HepG2 (cell line): Measurements from ENCODE around the gene GGA1. TPM values are rescaled to one million over a fixed set of nuclear protein-coding genes. Genes with fewer than 3 reads are reported as not detected.

ENCODE experiments used
- BRF2 ChIP-seq: sonication (generic); formaldehyde crosslinking; IDR thresholded peaks from 2 replicates; pipeline ENCODE4 v1.8.1; 2022; ENCODE audit warnings: mild to moderate bottlenecking, missing genetic modification reagents
- CHD2 ChIP-seq: IDR thresholded peaks from 2 replicates; pipeline ENCODE4 v1.6.1; 2011; ENCODE audit warnings: low read depth, low read length, improper control_type of control experiment
- GTF2F1 ChIP-seq: fragments of 150-350 bp; IDR thresholded peaks from 2 replicates; pipeline ENCODE4 v1.6.1; 2014; ENCODE audit warnings: low read length
- HDAC1 ChIP-seq: sonication (generic); formaldehyde crosslinking; IDR thresholded peaks from 2 replicates; pipeline ENCODE4 v1.5.1; 2020; ENCODE audit warnings: mild to moderate bottlenecking, missing genetic modification reagents
- HNRNPK ChIP-seq: fragments of 200-400 bp; formaldehyde crosslinking; IDR thresholded peaks from 2 replicates; pipeline ENCODE4 v1.6.1; 2018; ENCODE audit warnings: low read length, low read depth, moderate library complexity, mild to moderate bottlenecking; ENCODE audit not compliant: poor library complexity, severe bottlenecking
- JUND ChIP-seq: sonication (generic); formaldehyde crosslinking; IDR thresholded peaks from 2 replicates; pipeline ENCODE4 v1.8.0; 2022; ENCODE audit warnings: mild to moderate bottlenecking, missing genetic modification reagents
- MED8 ChIP-seq: sonication (generic); formaldehyde crosslinking; IDR thresholded peaks from 2 replicates; pipeline ENCODE4 v1.8.1; 2023; ENCODE audit warnings: mild to moderate bottlenecking, missing genetic modification reagents; ENCODE audit not compliant: insufficient replicate concordance
- MIXL1 ChIP-seq: IDR thresholded peaks from 2 replicates; pipeline ENCODE4 v1.6.1; 2016
- NFYB ChIP-seq: sonication (generic); formaldehyde crosslinking; IDR thresholded peaks from 2 replicates; pipeline ENCODE4 v1.4.0; 2020; ENCODE audit warnings: missing genetic modification reagents
- RBFOX2 ChIP-seq: fragments of 200-400 bp; formaldehyde crosslinking; IDR thresholded peaks from 2 replicates; pipeline ENCODE4 v1.6.1; 2017; ENCODE audit warnings: low read depth, mild to moderate bottlenecking, low read length
- RFXANK ChIP-seq: IDR thresholded peaks from 2 replicates; pipeline ENCODE4 v1.6.1; 2016
- RFXAP ChIP-seq: sonication (generic); formaldehyde crosslinking; IDR thresholded peaks from 2 replicates; pipeline ENCODE4 v1.4.0; 2020; ENCODE audit warnings: missing genetic modification reagents, borderline replicate concordance
- RNF2 ChIP-seq: fragments of 450-650 bp; conservative IDR thresholded peaks from 2 replicates; pipeline ENCODE4 v1.6.1; 2016; ENCODE audit warnings: low read depth
- ZBTB20 ChIP-seq: sonication (generic); formaldehyde crosslinking; IDR thresholded peaks from 2 replicates; pipeline ENCODE4 v1.8.1; 2023; ENCODE audit warnings: missing genetic modification reagents, low read depth, mild to moderate bottlenecking, borderline replicate concordance
- ZC3H13 ChIP-seq: sonication (generic); formaldehyde crosslinking; IDR thresholded peaks from 2 replicates; pipeline ENCODE4 v1.8.1; 2023; ENCODE audit warnings: mild to moderate bottlenecking, missing genetic modification reagents, moderate library complexity
- ZFX ChIP-seq: sonication (generic); formaldehyde crosslinking; IDR thresholded peaks from 2 replicates; pipeline ENCODE4 v1.4.0; 2020; ENCODE audit warnings: mild to moderate bottlenecking, low read depth, missing genetic modification reagents, moderate library complexity
- ZNF101 ChIP-seq: sonication (generic); formaldehyde crosslinking; IDR thresholded peaks from 2 replicates; pipeline ENCODE4 v1.4.0; 2020; ENCODE audit warnings: mild to moderate bottlenecking, low read depth, missing genetic modification reagents, borderline replicate concordance
- ZNF432 ChIP-seq: sonication (generic); formaldehyde crosslinking; IDR thresholded peaks from 2 replicates; pipeline ENCODE4 v1.5.0; 2020; ENCODE audit warnings: missing genetic modification reagents, mild to moderate bottlenecking, borderline replicate concordance
- ZNF768 ChIP-seq: sonication (generic); formaldehyde crosslinking; IDR thresholded peaks from 2 replicates; pipeline ENCODE4 v1.4.0; 2020; ENCODE audit warnings: missing genetic modification reagents
- polyA plus RNA-seq, 8 experiments: library from polyadenylated mRNA; depleted of rRNA in 3 of 8; stranded (reverse) in 7 of 8; unstranded in 1 of 8; fragments of >200 nt; fragmentation: Illumina TruSeq in 4 of 8; extraction: Trizol in 4 of 8; gene quantifications; 2 replicates each; pipeline versions ENCODE4 v1.2.1 to v1.2.3, GENCODE V29; 2011 to 2016; ENCODE audit warnings: low read depth in 4 of 8, missing spikeins in 1 of 8, mixed read lengths in 1 of 8; ENCODE audit not compliant: insufficient read depth in 1 of 8
- total RNA-seq, 5 experiments: library from RNA; depleted of rRNA; stranded (reverse); fragments of >200 nt; fragmentation: Illumina TruSeq; extraction: Trizol; gene quantifications; 2 replicates each; pipeline ENCODE4 v1.2.3, GENCODE V29; 2016; ENCODE audit warnings: low read depth in 1 of 5
- TF ChIP-seq, protein P1 (sequence below): sonication (generic); formaldehyde crosslinking; IDR thresholded peaks from 2 replicates; pipeline ENCODE4 v1.4.0; 2020; ENCODE audit warnings: missing genetic modification reagents, borderline replicate concordance
- TF ChIP-seq, protein P2 (sequence below): sonication (generic); formaldehyde crosslinking; IDR thresholded peaks from 2 replicates; pipeline ENCODE4 v1.5.1; 2020; ENCODE audit warnings: mild to moderate bottlenecking, missing genetic modification reagents, borderline replicate concordance

The GGA1 gene
- total and polyA plus RNA-seq, 2 of the 13 experiments (the other 11 are each of a cell fraction or from before 2014, with no cell fraction given), result 29.1 to 87.2 TPM

DNA sequence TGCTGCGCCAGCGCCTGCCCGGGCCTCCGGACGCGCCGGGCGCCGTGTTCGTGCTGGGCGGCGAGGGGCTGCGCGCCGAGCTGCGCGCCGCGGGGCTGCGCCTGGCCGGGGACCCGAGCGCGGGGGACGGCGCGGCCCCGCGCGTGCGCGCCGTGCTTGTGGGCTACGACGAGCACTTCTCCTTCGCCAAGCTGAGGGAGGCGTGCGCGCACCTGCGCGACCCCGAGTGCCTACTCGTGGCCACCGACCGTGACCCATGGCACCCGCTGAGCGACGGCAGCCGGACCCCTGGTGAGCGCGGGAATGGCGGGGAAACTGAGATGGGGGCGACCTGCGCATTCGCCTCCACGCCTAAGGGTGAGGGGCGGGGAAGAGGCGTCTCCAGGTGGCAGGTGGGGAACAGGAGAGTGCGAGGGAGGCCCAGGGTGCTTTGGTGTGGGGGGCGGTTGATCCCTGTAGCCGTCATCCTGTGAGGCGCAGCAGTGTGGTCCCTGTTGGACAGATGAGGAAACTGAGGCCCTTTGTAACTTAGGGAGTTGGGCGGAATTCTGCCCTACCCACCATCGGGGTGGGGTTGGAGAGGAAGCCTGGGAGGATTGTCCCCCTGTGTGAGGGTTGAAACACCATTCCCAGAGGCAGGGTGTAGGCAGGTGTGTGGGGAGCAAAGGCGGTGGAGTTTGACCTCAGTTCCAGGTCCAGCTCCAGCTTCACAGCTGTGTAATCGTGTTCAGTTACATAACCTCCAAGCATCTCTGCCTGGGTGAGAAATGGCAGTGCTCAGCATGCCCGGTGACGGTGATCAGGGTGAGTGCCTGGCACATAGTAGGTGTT is 50.6 kb downstream of the GGA1 start (continued):
- TF ChIP-seq JUND (CRISPR knock-in tag), result peak; percentile 59; the same call in 1 of the 2 replicates
- peak; percentile 91 for TF ChIP-seq HDAC1
- peak; percentile 75; the same call in 1 of the 2 replicates for TF ChIP-seq ZBTB20 (CRISPR knock-in tag)
- no peak for TF ChIP-seq ZNF432
- TF ChIP-seq MIXL1 (CRISPR knock-in tag), result peak; percentile 47; the same call in 1 of the 2 replicates
- no peak for TF ChIP-seq ZNF768 (CRISPR knock-in tag)
- no peak for TF ChIP-seq ZNF101
- 0 out of 2 replicates have a peak, but pooled peaks have one; percentile 23 for TF ChIP-seq RFXANK
- no peak for TF ChIP-seq RNF2
- TF ChIP-seq, protein P1, sequence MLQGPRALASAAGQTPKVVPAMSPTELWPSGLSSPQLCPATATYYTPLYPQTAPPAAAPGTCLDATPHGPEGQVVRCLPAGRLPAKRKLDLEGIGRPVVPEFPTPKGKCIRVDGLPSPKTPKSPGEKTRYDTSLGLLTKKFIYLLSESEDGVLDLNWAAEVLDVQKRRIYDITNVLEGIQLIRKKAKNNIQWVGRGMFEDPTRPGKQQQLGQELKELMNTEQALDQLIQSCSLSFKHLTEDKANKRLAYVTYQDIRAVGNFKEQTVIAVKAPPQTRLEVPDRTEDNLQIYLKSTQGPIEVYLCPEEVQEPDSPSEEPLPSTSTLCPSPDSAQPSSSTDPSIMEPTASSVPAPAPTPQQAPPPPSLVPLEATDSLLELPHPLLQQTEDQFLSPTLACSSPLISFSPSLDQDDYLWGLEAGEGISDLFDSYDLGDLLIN, result no peak
- TF ChIP-seq HNRNPK, result no peak
- TF ChIP-seq ZFX (CRISPR knock-in tag), result peak; percentile 58; the same call in 1 of the 2 replicates
- TF ChIP-seq CHD2, result no peak
- peak; percentile 32 for TF ChIP-seq MED8 (CRISPR knock-in tag)
- peak; percentile 83 for TF ChIP-seq RBFOX2
- TF ChIP-seq ZC3H13, result no peak
- TF ChIP-seq RFXAP, result no peak
- TF ChIP-seq BRF2 (CRISPR knock-in tag), result no peak
- no peak for TF ChIP-seq NFYB (CRISPR knock-in tag)
- TF ChIP-seq GTF2F1, result no peak
- TF ChIP-seq, protein P2, sequence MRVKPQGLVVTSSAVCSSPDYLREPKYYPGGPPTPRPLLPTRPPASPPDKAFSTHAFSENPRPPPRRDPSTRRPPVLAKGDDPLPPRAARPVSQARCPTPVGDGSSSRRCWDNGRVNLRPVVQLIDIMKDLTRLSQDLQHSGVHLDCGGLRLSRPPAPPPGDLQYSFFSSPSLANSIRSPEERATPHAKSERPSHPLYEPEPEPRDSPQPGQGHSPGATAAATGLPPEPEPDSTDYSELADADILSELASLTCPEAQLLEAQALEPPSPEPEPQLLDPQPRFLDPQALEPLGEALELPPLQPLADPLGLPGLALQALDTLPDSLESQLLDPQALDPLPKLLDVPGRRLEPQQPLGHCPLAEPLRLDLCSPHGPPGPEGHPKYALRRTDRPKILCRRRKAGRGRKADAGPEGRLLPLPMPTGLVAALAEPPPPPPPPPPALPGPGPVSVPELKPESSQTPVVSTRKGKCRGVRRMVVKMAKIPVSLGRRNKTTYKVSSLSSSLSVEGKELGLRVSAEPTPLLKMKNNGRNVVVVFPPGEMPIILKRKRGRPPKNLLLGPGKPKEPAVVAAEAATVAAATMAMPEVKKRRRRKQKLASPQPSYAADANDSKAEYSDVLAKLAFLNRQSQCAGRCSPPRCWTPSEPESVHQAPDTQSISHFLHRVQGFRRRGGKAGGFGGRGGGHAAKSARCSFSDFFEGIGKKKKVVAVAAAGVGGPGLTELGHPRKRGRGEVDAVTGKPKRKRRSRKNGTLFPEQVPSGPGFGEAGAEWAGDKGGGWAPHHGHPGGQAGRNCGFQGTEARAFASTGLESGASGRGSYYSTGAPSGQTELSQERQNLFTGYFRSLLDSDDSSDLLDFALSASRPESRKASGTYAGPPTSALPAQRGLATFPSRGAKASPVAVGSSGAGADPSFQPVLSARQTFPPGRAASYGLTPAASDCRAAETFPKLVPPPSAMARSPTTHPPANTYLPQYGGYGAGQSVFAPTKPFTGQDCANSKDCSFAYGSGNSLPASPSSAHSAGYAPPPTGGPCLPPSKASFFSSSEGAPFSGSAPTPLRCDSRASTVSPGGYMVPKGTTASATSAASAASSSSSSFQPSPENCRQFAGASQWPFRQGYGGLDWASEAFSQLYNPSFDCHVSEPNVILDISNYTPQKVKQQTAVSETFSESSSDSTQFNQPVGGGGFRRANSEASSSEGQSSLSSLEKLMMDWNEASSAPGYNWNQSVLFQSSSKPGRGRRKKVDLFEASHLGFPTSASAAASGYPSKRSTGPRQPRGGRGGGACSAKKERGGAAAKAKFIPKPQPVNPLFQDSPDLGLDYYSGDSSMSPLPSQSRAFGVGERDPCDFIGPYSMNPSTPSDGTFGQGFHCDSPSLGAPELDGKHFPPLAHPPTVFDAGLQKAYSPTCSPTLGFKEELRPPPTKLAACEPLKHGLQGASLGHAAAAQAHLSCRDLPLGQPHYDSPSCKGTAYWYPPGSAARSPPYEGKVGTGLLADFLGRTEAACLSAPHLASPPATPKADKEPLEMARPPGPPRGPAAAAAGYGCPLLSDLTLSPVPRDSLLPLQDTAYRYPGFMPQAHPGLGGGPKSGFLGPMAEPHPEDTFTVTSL (CRISPR knock-in tag), result peak; percentile 62; the same call in 1 of the 2 replicates
